Rectal smooth muscle tissue (tissue), 1 donor: ENCODE data around the gene COL6A2.

ENCODE experiments used
- H3K27ac ChIP-seq: one replicate; pipeline ENCODE4 v1.7.0; 2013; ENCODE audit warnings: low read depth, low read length, inconsistent platforms
- H3K27me3 ChIP-seq: one replicate; pipeline ENCODE4 v1.7.0; 2013; ENCODE audit warnings: low read length; ENCODE audit not compliant: control insufficient read depth, insufficient read depth
- H3K36me3 ChIP-seq: one replicate; pipeline ENCODE4 v1.7.0; 2013; ENCODE audit warnings: low read length; ENCODE audit not compliant: control insufficient read depth, insufficient read depth
- H3K4me1 ChIP-seq: one replicate; pipeline ENCODE4 v1.7.0; 2013; ENCODE audit warnings: low read length; ENCODE audit not compliant: control insufficient read depth, insufficient read depth
- H3K4me3 ChIP-seq: one replicate; pipeline ENCODE4 v1.7.0; 2013; ENCODE audit warnings: low read length
- H3K9ac ChIP-seq: one replicate; pipeline ENCODE4 v1.7.0; 2013; ENCODE audit warnings: low read length

The COL6A2 gene

DNA sequence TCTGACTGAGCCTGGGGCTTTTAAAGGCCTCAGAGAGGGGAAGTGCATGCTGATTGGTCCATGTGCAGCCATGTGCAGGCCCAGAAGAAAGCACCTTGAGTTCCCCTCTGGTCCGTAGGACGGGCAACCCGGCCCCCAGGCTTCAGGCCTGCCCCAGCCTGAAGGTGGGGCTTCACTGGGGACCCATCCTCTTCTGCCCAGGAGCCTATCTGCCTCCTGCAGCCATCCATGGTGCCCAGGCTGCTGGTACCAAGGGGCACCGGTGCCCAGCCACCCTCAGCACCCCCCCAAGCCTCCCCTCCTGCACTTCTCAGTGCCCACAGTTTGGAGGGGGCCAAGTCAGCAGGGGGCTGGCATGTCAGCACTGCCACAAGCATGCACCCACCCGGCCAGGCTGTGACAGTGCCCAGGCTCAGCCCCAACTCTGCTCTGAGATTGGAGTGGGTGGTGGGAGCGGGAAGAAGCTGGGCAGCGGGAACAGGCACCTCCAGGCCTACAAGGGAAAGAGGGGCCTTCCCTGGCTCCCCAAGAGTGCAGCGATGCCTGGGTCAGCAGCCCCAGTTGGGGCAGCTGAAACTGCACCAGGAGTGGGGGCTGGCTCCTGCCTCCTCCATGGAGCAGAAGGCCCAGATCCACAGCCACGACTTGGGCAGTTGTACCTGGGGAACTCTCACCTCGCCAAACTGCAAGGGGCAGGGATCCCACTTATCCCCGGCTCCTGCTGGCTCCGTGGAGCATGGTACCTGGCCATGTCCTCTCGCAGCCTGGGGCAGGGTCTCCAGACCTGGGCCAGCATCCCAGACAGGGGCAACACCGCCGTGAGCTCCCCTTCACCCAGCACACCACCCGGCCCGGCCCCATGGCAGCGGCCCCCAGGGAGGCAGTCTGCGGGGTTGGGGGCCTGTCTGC is 11.7 kb downstream of the COL6A2 start:
- peaks cover 16% of the 10 kb centered on the region for H3K36me3 ChIP-seq
- no peak overlapping the region for H3K9ac ChIP-seq
- H3K27ac ChIP-seq, result peak overlapping the region; percentile 77
- H3K4me1 ChIP-seq, result peaks cover 20% of the 10 kb centered on the region
- no peak overlapping the region for H3K4me3 ChIP-seq
- H3K27me3 ChIP-seq, result no peaks in the 10 kb centered on the region

DNA sequence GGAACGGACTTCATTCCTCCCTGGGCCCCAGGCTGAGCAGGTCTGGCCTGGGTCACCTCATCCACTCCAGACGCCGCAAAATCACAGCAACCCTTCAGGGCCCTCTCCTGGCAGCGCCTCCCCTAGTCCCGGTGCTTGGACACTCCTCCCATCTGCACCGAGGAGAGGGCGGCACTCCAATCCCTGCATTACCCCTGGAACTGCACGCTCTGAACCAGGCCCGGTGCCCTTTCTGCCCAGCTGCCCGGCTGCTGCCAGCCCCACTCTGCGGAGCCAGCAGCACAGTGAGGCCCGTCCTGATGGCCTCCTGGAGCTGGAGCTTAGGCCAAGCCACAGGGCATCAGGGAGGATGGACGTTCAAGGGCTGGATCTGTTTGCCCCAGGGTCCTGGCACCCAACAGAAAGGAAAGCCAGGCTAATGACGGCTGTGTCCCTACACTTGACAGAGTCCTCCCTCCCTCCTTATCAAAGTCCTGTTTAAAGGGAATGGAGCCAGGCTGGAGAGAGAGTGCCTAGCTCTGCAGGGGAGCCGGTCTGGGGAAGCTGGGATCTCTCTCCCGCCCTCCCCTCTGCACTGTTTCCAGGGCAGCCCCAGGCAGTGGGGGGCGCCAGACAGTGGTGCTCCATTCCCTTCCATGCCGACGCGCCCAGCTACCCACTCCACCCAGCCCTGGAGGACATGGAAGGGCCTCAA is 12.7 kb downstream of the COL6A2 start:
- no peak overlapping the region for H3K9ac ChIP-seq
- H3K4me3 ChIP-seq, result no peak overlapping the region
- peak overlapping the region; percentile 77 for H3K27ac ChIP-seq

DNA sequence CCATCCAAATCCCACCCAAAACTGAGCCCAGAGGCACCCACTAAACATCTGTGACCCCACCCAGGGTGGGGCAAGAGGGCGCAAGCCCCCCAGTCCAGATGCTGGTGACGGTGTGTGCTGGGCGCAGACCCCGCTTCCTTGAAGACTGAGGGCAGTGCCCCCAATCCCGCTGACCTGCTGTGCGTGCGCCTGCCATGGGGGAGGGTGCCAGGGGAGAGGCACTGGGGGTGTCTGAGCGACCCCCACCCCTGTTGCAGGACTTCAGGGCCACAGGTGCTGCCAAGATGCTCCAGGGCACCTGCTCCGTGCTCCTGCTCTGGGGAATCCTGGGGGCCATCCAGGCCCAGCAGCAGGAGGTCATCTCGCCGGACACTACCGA is 13.3 kb downstream of the COL6A2 start:
- peak overlapping the region; percentile 77 for H3K27ac ChIP-seq
- H3K4me1 ChIP-seq, result peaks cover 20% of the 10 kb centered on the region
- H3K36me3 ChIP-seq, result peaks cover 23% of the 10 kb centered on the region
- no peak overlapping the region for H3K4me3 ChIP-seq
- no peaks in the 10 kb centered on the region for H3K27me3 ChIP-seq
- H3K9ac ChIP-seq, result no peak overlapping the region

More for the DNA sequence above, 12.7 kb downstream of the COL6A2 start:
- H3K36me3 ChIP-seq, result peaks cover 23% of the 10 kb centered on the region
- peaks cover 20% of the 10 kb centered on the region for H3K4me1 ChIP-seq
- H3K27me3 ChIP-seq, result no peaks in the 10 kb centered on the region

DNA sequence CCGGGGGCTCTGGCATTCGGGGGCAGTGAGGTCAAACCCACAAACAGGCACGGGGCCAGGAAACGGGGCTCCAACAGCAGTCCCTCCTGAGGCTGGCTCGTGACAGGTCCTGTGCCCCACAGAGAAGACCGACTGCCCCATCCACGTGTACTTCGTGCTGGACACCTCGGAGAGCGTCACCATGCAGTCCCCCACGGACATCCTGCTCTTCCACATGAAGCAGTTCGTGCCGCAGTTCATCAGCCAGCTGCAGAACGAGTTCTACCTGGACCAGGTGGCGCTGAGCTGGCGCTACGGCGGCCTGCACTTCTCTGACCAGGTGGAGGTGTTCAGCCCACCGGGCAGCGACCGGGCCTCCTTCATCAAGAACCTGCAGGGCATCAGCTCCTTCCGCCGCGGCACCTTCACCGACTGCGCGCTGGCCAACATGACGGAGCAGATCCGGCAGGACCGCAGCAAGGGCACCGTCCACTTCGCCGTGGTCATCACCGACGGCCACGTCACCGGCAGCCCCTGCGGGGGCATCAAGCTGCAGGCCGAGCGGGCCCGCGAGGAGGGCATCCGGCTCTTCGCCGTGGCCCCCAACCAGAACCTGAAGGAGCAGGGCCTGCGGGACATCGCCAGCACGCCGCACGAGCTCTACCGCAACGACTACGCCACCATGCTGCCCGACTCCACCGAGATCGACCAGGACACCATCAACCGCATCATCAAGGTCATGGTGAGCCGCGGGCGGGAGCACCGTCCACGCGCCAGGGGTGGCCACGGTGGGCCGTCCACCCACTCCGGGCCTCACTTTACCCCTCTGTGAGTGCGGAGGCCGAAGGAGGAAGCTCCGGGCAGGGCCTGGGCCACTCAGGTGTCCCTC is 14.2 kb downstream of the COL6A2 start:
- Histone ChIP-seq H3K27ac (no peak overlapping the region), H3K27me3 (no peaks in the 10 kb centered on the region), H3K4me3 (no peak overlapping the region), H3K9ac (no peak overlapping the region), H3K4me1 (peaks cover 20% of the 10 kb centered on the region), H3K36me3 (peaks cover 32% of the 10 kb centered on the region)

DNA sequence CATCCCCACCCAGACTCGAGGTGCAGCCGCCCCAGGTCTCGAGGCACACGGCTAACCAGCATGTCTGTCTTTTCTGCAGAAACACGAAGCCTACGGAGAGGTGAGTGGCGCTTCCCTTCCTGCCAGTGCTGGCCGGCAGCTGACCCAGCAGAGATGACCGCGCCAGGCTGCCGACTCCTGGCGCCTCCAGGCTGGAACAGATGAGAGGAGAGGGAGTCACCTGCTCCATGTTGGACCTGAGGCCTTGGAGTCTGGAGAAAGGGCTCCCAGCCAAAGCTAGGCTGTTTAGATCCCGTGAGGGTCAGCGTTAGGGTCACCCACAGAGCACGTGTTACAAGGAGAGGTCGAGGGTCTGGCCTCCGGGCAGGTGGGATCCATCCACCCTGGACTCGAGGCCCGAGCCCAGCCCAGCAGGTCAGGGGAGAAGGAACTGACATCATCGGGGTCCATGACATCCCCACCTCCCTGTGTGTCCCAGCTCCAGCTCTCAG is 14.9 kb downstream of the COL6A2 start:
- Histone ChIP-seq H3K27ac (no peak overlapping the region), H3K36me3 (peaks cover 38% of the 10 kb centered on the region)

DNA sequence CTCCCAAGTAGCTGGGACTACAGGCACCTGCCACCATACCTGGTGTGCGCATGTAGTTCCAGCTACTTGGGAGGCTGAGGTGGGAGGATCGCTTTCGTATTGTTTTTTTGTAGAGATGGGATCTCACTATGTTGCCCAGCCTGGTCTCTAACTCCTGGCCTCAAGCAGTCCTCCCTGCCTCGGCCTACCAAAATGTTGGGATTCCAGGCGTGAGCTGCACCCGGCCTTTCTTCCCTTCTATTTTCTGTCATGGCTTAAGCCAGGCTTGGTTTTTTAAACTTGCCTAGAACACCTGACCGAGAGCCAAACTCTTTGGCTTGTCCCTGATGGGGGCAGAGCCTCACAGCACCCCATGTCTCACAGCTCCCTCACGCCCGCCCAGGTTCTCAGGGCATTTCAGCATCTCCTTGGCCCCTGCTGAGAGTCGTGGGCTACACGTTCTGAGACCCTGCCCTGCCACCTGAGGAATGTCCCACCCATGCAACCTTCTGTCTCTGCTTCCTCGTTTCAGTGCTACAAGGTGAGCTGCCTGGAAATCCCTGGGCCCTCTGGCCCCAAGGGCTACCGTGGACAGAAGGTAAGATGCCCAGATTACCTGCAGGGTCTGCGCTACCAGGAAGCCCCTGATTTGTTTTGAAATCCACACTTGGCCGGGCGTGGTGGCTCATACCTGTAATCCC is 15.7 kb downstream of the COL6A2 start:
- no peak overlapping the region for H3K4me3 ChIP-seq
- no peak overlapping the region for H3K9ac ChIP-seq
- H3K27me3 ChIP-seq, result no peaks in the 10 kb centered on the region
- H3K36me3 ChIP-seq, result peaks cover 39% of the 10 kb centered on the region
- H3K27ac ChIP-seq, result no peak overlapping the region
- peaks cover 20% of the 10 kb centered on the region for H3K4me1 ChIP-seq

More for the DNA sequence above, 14.9 kb downstream of the COL6A2 start:
- no peak overlapping the region for H3K9ac ChIP-seq
- peaks cover 20% of the 10 kb centered on the region for H3K4me1 ChIP-seq
- no peaks in the 10 kb centered on the region for H3K27me3 ChIP-seq
- no peak overlapping the region for H3K4me3 ChIP-seq

DNA sequence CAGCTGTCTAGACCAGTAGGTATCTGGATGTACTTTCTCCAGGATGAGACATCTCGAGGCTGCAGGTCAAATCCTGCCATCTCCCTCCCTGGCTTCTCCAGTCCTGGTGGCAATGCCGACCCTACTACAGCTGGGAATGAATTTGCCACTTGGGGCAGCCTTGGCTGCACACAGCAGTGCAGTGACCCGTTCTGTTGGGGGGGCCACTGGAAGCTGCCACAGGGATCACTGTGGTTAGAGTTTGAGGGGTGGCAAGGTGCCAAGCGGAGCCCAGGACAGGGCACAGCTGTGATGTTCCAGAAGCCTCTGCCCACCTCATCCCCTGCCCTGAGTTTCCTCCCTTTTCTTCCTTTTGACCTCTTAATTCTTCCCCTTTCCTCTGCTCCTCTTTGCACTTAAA is 17.1 kb downstream of the COL6A2 start:
- H3K4me3 ChIP-seq, result no peak overlapping the region
- no peak overlapping the region for H3K9ac ChIP-seq
- H3K36me3 ChIP-seq, result peaks cover 47% of the 10 kb centered on the region
- H3K27ac ChIP-seq, result no peak overlapping the region
- peaks cover 8% of the 10 kb centered on the region for H3K4me1 ChIP-seq
- H3K27me3 ChIP-seq, result no peaks in the 10 kb centered on the region

DNA sequence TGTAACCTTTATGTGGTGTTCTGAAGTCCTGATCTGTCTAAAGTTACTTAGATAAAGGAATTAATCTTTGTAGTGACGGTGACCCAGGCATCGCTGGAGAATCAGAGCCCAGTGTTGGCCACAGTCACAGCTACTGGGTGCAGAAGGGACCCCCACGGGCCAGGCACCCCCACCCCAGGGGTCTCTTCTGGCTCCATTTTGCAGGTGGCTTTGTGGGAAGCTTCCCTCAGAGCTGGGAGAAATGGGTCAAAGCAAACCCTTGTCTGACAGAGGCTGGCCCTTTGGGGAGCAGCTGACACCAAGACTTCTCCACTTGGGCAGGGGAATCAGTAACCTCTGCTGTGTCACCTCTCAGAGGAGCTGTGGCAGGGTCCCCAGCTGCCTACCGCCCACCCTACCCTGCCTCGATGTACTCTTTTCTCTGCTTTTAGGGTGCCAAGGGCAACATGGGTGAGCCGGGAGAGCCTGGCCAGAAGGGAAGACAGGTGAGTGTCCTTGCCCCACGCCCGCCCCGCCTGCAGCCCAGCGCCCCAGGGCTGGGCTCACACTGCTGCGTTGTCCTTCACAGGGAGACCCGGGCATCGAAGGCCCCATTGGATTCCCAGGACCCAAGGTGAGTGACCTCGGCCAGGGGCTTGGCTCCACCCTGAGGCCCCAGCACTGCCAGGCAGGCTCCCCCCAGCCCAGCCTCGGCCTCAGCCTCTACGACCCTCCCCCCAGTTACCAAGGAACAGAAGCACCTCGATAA is 17.7 kb downstream of the COL6A2 start:
- Histone ChIP-seq H3K4me1 (peaks cover 5% of the 10 kb centered on the region), H3K27me3 (no peaks in the 10 kb centered on the region), H3K27ac (peak overlapping the region; percentile 24), H3K4me3 (no peak overlapping the region), H3K36me3 (peaks cover 50% of the 10 kb centered on the region), H3K9ac (no peak overlapping the region)

DNA sequence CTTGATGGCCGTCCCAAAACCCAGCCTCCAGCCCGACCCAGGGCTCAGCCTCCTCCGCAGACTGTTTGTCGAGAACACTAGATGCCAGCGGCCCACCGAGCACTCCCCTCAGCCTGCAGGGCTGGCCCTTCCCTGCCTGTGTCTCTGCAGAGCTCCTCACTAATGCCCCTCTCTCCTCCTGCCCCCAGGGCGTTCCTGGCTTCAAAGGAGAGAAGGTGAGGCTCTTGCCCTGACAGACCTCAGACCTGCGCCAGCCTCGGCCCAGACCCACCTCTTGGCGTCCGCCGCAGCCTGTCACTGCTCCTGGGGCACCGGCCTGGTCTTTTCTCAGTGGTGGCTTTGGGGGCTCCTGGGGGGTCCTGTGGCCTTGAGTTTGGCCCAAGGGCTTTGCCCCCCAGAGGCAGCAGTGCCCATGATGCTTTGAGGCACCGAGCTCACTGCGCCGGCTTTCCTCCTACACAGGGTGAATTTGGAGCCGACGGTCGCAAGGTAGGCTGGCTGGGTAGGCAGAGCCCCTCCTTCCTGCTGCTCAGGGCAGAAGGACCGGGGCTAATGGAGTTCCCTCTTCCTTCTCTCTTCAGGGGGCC is 18.4 kb downstream of the COL6A2 start:
- Histone ChIP-seq H3K9ac (no peak overlapping the region), H3K4me3 (no peak overlapping the region), H3K4me1 (no peaks in the 10 kb centered on the region), H3K27ac (peak overlapping the region; percentile 51), H3K27me3 (no peaks in the 10 kb centered on the region), H3K36me3 (peaks cover 52% of the 10 kb centered on the region)

DNA sequence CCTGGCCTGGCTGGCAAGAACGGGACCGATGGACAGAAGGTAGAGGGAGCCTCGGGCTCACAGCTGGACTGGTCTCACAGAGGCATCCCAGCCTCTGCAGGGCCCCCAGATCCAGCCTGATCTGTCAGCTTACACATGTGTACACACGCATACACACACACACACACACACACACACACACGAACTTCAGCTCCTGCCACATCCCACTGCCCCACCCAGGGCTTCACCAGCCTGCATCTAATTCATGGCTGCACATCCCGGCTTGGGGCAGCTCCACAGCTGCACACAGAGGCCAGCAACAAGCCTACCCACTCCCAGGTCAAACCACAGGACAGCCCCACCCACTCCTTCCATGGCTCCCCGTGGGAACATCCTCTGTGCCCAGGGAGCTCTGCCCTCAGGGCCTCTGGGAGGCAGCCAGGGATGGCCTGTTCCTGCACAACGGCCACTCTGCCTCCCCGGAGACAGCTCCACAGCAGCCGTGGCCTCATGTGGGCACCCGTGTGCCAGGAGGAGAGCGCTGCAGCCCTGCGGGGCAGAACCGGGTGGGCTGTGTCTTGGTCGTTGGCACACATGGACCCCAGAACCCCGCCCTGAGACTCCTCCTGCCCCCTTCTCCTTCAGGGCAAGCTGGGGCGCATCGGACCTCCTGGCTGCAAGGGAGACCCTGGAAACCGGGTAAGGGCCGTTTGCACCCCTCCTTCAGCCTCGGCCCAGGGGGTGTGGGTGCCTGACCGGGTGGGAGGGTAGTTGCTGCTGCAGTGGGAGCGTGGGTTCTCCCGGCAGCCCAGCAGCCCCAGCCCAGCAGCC is 19.1 kb downstream of the COL6A2 start:
- no peaks in the 10 kb centered on the region for H3K27me3 ChIP-seq
- no peak overlapping the region for H3K9ac ChIP-seq
- no peak overlapping the region for H3K4me3 ChIP-seq
- no peaks in the 10 kb centered on the region for H3K4me1 ChIP-seq
- H3K27ac ChIP-seq, result peak overlapping the region; percentile 51
- peaks cover 56% of the 10 kb centered on the region for H3K36me3 ChIP-seq
